SK-N-MC (cell line): ENCODE results near the gene DLGAP1.

Experiments used
- EZH2 ChIP-seq: fragments of 200-600 bp; sonication (generic); IDR thresholded peaks from one replicate; pipeline ENCODE4 v1.6.1; 2017; ENCODE audit warnings: antibody characterized with exemption
- FOXP2 ChIP-seq: optimal IDR thresholded peaks from 2 replicates; pipeline ENCODE3; 2011; ENCODE audit warnings: mild to moderate bottlenecking, moderate library complexity; ENCODE audit not compliant: insufficient read depth; ENCODE audit errors: extremely low read length, control extremely low read depth
- POLR2AphosphoS5 ChIP-seq: IDR thresholded peaks from 2 replicates; pipeline ENCODE4 v1.6.1; 2012; ENCODE audit warnings: mild to moderate bottlenecking, low read depth, low read length, borderline replicate concordance

- TF ChIP-seq POLR2AphosphoS5 = no peak
- TF ChIP-seq EZH2 = no peak
- TF ChIP-seq FOXP2 = no peak
These were observed 472.6 kb downstream of the DLGAP1 start for GRCh38 chr18:3982541-3982940.
